ENCODE results near the gene CUL1.

GRCh38 chr7:148696787-148697186, 1.9 kb upstream of the CUL1 start:
- TF ChIP-seq CTCF (IDR thresholded peaks at IDR 0.05): no peak
- TF ChIP-seq POLR2A (IDR thresholded peaks at IDR 0.05): no peak

Measured in uterus (tissue), 2 donors.